Measurements from ENCODE around the gene JARID2.
A peak's percentile ranks its signal among the peaks of the same experiment; 100 is the strongest.

The JARID2 gene

GRCh38 chr6:15389084-15389764 lies 143.4 kb downstream of the JARID2 start:
- Histone ChIP-seq H3K4me1 (ENCODE audit: insufficient read depth, low read length, severe bottlenecking) (no peaks in the 10 kb centered on the region), H3K4me3 (ENCODE audit: low read depth, low read length, poor library complexity, severe bottlenecking) (no peak overlapping the region), H3K9ac (ENCODE audit: low read length) (no peak overlapping the region), H4K20me1 (ENCODE audit: insufficient read depth, low read length) (peaks cover 4% of the 10 kb centered on the region; the same call in 1 of the 2 replicates), H3K27ac (ENCODE audit: low read depth, low read length, poor library complexity, severe bottlenecking) (no peak overlapping the region), H2AFZ (ENCODE audit: low read length) (no peak overlapping the region), H3F3A (ENCODE audit: insufficient read depth, low read length) (no peaks in the 10 kb centered on the region), H3K27me3 (ENCODE audit: insufficient read depth, low read length) (no peaks in the 10 kb centered on the region; the same call in 1 of the 2 replicates), H3K9me3 (ENCODE audit: low read length) (no peaks in the 10 kb centered on the region), H3K4me2 (ENCODE audit: low read length) (no peak overlapping the region), H3K79me2 (ENCODE audit: insufficient read depth, low read length) (no peaks in the 10 kb centered on the region), H3K36me3 (ENCODE audit: insufficient read depth, low read length) (no peaks in the 10 kb centered on the region), H3K9me2 (ENCODE audit: low read depth, low read length) (no peaks in the 10 kb centered on the region)
- TF ChIP-seq EZH2 (IDR thresholded peaks at IDR 0.05; ENCODE audit: borderline replicate concordance, low read length) (no peak), CTCF (IDR thresholded peaks at IDR 0.05; ENCODE audit: low read length) (no peak)

DNA sequence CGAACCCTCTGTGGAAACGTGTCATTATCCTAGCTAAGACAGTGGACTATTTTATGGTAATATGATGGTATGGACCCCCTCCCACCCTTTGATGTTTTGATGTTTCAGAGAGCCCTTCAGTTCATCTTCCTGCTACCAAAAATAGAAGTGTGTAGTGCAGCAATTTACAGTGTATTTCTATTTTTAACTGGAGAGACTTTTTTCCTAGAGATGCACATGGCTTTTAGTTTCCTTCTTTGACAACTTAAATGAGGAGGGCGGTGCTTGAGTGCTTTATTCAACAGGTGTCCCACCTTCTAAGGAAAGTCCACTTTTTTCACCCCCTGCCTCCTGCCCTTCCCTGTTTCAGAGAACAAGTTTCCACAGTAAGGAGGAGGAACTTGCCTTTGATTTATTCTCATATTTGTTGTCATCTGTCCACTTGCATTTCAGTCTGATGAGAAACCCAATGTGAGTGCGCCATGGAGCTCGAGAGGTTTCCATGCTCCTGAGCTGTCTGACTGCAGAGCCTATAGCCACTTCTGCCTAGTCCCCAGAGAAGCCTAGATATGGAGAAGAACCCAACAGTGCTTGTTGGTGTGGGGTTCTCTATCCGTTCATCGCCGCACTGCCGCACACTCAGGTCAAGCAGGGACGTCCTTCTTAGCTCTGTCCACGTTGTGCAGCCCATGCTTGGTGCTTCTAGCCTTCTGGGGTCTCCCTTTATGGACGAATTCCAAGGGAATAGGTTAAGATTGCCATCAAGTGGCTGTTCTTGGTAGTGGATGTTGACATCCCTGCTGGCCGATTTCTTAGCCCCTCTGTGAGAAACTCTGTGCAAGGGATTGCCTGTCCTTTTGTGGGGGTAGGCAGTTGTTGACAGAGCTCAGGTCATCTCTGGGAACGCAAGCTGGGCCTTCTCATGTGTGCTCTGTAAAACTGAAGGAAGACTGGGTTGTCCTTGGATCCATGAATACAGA lies 144.2 kb downstream of the JARID2 start:
- no peak overlapping the region for H3K4me3 ChIP-seq (ENCODE audit: low read depth, low read length, poor library complexity, severe bottlenecking)
- H3K4me2 ChIP-seq (ENCODE audit: low read length) = no peak overlapping the region
- no peak overlapping the region for H2AFZ ChIP-seq (ENCODE audit: low read length)
- H3K9me3 ChIP-seq (ENCODE audit: low read length) = no peaks in the 10 kb centered on the region
- peaks cover 2% of the 10 kb centered on the region; the same call in 1 of the 2 replicates for H4K20me1 ChIP-seq (ENCODE audit: insufficient read depth, low read length)
- no peak overlapping the region for H3K27ac ChIP-seq (ENCODE audit: low read depth, low read length, poor library complexity, severe bottlenecking)
- no peak overlapping the region for H3K9ac ChIP-seq (ENCODE audit: low read length)
- no peaks in the 10 kb centered on the region; the same call in 1 of the 2 replicates for H3K27me3 ChIP-seq (ENCODE audit: insufficient read depth, low read length)
- H3K36me3 ChIP-seq (ENCODE audit: insufficient read depth, low read length) = no peaks in the 10 kb centered on the region
- no peaks in the 10 kb centered on the region for H3F3A ChIP-seq (ENCODE audit: insufficient read depth, low read length)
- TF ChIP-seq EZH2 (IDR thresholded peaks at IDR 0.05; ENCODE audit: borderline replicate concordance, low read length) (no peak), CTCF (IDR thresholded peaks at IDR 0.05; ENCODE audit: low read length) (peak; percentile 60)
- no peaks in the 10 kb centered on the region for H3K79me2 ChIP-seq (ENCODE audit: insufficient read depth, low read length)
- no peaks in the 10 kb centered on the region for H3K9me2 ChIP-seq (ENCODE audit: low read depth, low read length)
- H3K4me1 ChIP-seq (ENCODE audit: insufficient read depth, low read length, severe bottlenecking) = no peaks in the 10 kb centered on the region

DNA sequence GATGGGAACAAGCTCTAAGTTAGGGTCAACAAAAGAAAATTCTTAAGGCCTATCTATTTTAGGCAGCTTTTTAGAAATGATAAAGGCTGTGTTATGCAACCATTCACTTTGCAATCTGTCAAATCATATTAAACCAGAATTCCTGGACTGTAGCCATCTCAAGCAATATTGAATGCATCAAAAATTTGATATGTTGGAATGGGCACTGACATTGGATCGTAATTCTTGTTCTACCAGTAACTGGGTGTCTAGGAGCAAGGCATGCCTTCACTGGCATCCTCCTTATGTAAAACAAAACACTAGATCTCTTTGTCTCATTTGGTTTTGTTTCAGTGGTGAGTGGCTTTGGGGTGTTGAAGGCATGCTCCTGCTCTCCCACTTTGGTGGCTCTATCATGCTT lies 145.6 kb downstream of the JARID2 start:
- Histone ChIP-seq H3K4me3 (ENCODE audit: low read depth, low read length, poor library complexity, severe bottlenecking) (no peak overlapping the region), H2AFZ (ENCODE audit: low read length) (no peak overlapping the region), H3K27me3 (ENCODE audit: insufficient read depth, low read length) (no peaks in the 10 kb centered on the region), H4K20me1 (ENCODE audit: insufficient read depth, low read length) (no peaks in the 10 kb centered on the region), H3K79me2 (ENCODE audit: insufficient read depth, low read length) (no peaks in the 10 kb centered on the region), H3F3A (ENCODE audit: insufficient read depth, low read length) (no peaks in the 10 kb centered on the region), H3K9me2 (ENCODE audit: low read depth, low read length) (no peaks in the 10 kb centered on the region), H3K4me2 (ENCODE audit: low read length) (no peak overlapping the region), H3K9me3 (ENCODE audit: low read length) (no peaks in the 10 kb centered on the region), H3K9ac (ENCODE audit: low read length) (no peak overlapping the region), H3K36me3 (ENCODE audit: insufficient read depth, low read length) (no peaks in the 10 kb centered on the region), H3K4me1 (ENCODE audit: insufficient read depth, low read length, severe bottlenecking) (no peaks in the 10 kb centered on the region), H3K27ac (ENCODE audit: low read depth, low read length, poor library complexity, severe bottlenecking) (no peak overlapping the region)
- TF ChIP-seq CTCF (IDR thresholded peaks at IDR 0.05; ENCODE audit: low read length) = no peak
- no peak for TF ChIP-seq EZH2 (IDR thresholded peaks at IDR 0.05; ENCODE audit: borderline replicate concordance, low read length)

Measured in OCI-LY1 (cell line).